ENCODE results near the gene RFWD3. TPM values are rescaled to one million over a fixed set of nuclear protein-coding genes. Genes with fewer than 3 reads are reported as not detected.

RFWD3 gene
- total and polyA plus RNA-seq, 2 of the 8 experiments (the other 6 are each of a cell fraction or from before 2014, with no cell fraction given) = 67.1 to 114 TPM

- Histone ChIP-seq H3K23ac (ENCODE audit: insufficient read length) (no peak overlapping the region), H2BK5ac (ENCODE audit: low read depth, low read length) (no peak overlapping the region), H3K4me2 (ENCODE audit: insufficient read depth in 1 of 2, low read depth in 2 of 2, low read length in 2 of 2) (no peak overlapping the region; a peak in 1 of 4 replicates), H3K23me2 (ENCODE audit: low read depth, low read length) (peaks cover 4% of the 10 kb centered on the region), H3K14ac (ENCODE audit: insufficient read length) (no peak overlapping the region), H3K4ac (replicated peaks; ENCODE audit: insufficient read length, low read depth, low read length) (no peak overlapping the region), H2AK5ac (ENCODE audit: low read depth, low read length) (no peak overlapping the region), H3K27ac (ENCODE audit: low read depth, low read length) (no peak overlapping the region), H4K8ac (ENCODE audit: extremely low read depth, insufficient read depth, low read length) (no peak overlapping the region), H3K56ac (replicated peaks; ENCODE audit: insufficient read length, low read depth, low read length) (no peak overlapping the region), H3K4me3 (ENCODE audit: extremely low read depth in 1 of 4, insufficient read depth in 2 of 4, low read depth in 3 of 4, low read length in 4 of 4) (no peak overlapping the region), H3K79me2 (ENCODE audit: control insufficient read depth in 1 of 2, insufficient read depth in 2 of 2, low read length in 2 of 2) (peaks cover 25 to 75% of the 10 kb centered on the region in 2 experiments), H3K36me3 (ENCODE audit: control insufficient read depth in 2 of 4, insufficient read depth in 4 of 4, low read length in 3 of 4) (no peaks in the 10 kb centered on the region), H3K27me3 (replicated peaks in 1 of 4; ENCODE audit: control insufficient read depth in 3 of 4, extremely low read depth in 1 of 4, insufficient read depth in 3 of 4, low read length in 3 of 4) (no peaks in the 10 kb centered on the region), H3K4me1 (replicated peaks in 1 of 4; ENCODE audit: control insufficient read depth in 3 of 4, insufficient read depth in 4 of 4, low read length in 3 of 4) (peaks cover 2 to 7% (median 6%) of the 10 kb centered on the region in 4 experiments; a peak in 5 of 7 replicates), H3K18ac (ENCODE audit: extremely low read depth, low read length) (no peak overlapping the region), H4K20me1 (replicated peaks in 1 of 2; ENCODE audit: control insufficient read depth in 1 of 2, insufficient read depth in 2 of 2, low read length in 2 of 2) (peaks cover 7 to 9% of the 10 kb centered on the region in 2 experiments), H2BK120ac (replicated peaks; ENCODE audit: low read depth, low read length) (no peak overlapping the region), H4K91ac (replicated peaks; ENCODE audit: insufficient read length, low read length) (no peak overlapping the region), H2BK15ac (ENCODE audit: low read length) (no peak overlapping the region), H2BK12ac (ENCODE audit: low read depth, low read length) (no peak overlapping the region), H2AFZ (ENCODE audit: low read length) (no peak overlapping the region), H3K9ac (replicated peaks in 1 of 4; ENCODE audit: extremely low read depth in 1 of 4, low read depth in 3 of 4, low read length in 3 of 4) (no peak overlapping the region), H3K9me3 (ENCODE audit: insufficient read depth in 2 of 2, low read depth in 1 of 2, low read length in 1 of 2) (no peaks in the 10 kb centered on the region), H4K5ac (ENCODE audit: insufficient read length, low read depth, low read length) (no peak overlapping the region), H2BK20ac (ENCODE audit: low read length) (no peak overlapping the region), H3K79me1 (ENCODE audit: low read depth, low read length) (no peaks in the 10 kb centered on the region; the same call in 1 of the 2 replicates)
- WGBS, 2 experiments (ENCODE audit: extremely low coverage in 1 of 2, insufficient coverage in 1 of 2, insufficient read length in 1 of 2, insufficient replicate concordance in 2 of 2, low coverage in 1 of 2, low lambda C conversion rate in 2 of 2, missing lambda C conversion rate in 1 of 2) = 90% methylated on average over 4 of the region's 4 CpGs; no CpG with 5 or more reads in 1 of the 2 experiments
- no peak for FAIRE-seq
- POLR2A ChIA-PET (ENCODE audit: partially characterized antibody) = no interaction called here
- CTCF ChIA-PET (ENCODE audit: partially characterized antibody) = no interaction called here
- DNase-seq (ENCODE audit: low read depth in 1 of 2, low spot score in 2 of 2) = no peak
- TF ChIP-seq KDM5A (IDR thresholded peaks at IDR 0.05; ENCODE audit: low read length) = no peak
- no peak for TF ChIP-seq CREB1 (IDR thresholded peaks at IDR 0.05)
- no peak for TF ChIP-seq SP1 (IDR thresholded peaks at IDR 0.05; ENCODE audit: low read depth, low read length)
- TF ChIP-seq RXRA (IDR thresholded peaks at IDR 0.05; ENCODE audit: insufficient read depth, low read depth, low read length) = no peak
- TF ChIP-seq GTF2F1 (IDR thresholded peaks at IDR 0.05; ENCODE audit: borderline replicate concordance, low read depth, low read length) = no peak
- TF ChIP-seq RBBP5 (IDR thresholded peaks at IDR 0.05; ENCODE audit: borderline replicate concordance, low read depth, low read length) = no peak
- no peak for TF ChIP-seq POLR2A (IDR thresholded peaks at IDR 0.05; ENCODE audit: control extremely low read depth in 1 of 2, low read depth in 2 of 2, low read length in 2 of 2)
- TF ChIP-seq TAF7 (optimal IDR thresholded peaks at IDR 0.05; ENCODE audit: borderline replicate concordance, low read depth, low read length) = no peak
- no peak for TF ChIP-seq ATF3 (IDR thresholded peaks at IDR 0.05; ENCODE audit: insufficient read depth, low read depth, low read length)
- no peak for TF ChIP-seq SIRT6 (IDR thresholded peaks at IDR 0.05; ENCODE audit: low read length)
- TF ChIP-seq SUZ12 (IDR thresholded peaks at IDR 0.05; ENCODE audit: low read length) = no peak
- TF ChIP-seq E2F6 (IDR thresholded peaks at IDR 0.05) = no peak
- no peak for TF ChIP-seq RNF2 (IDR thresholded peaks at IDR 0.05; ENCODE audit: borderline replicate concordance, low read depth, low read length, missing control alignments, poor library complexity, severe bottlenecking)
- no peak for TF ChIP-seq SAP30 (IDR thresholded peaks at IDR 0.05; ENCODE audit: insufficient read depth, insufficient replicate concordance, low read length)
Measured at GRCh38 chr16:74603848-74604247, 62.8 kb downstream of the RFWD3 start.

Data from H1 (cell line).